CD4-positive, alpha-beta T cell treated with Interleukin-1 beta for 1 hour (primary cell): ENCODE results near the gene DRAP1.
"Not testable (repeated sequence)": the region's sequence is repeated elsewhere in the genome, so short reads cannot be mapped to it uniquely, and the experiment has no call there.

Source experiments
- DNase-seq, 2 donors: peaks; one replicate each; pipeline ENCODE4 v3.0.0-alpha.2; 2020 to 2022

Gene DRAP1

GRCh38 chr11:65934014-65934413, 14.8 kb downstream of the DRAP1 start:
- no peak for DNase-seq

GRCh38 chr11:65937766-65938165, 18.5 kb downstream of the DRAP1 start:
- DNase-seq: no peak

- no peak for DNase-seq
These were observed 22.6 kb downstream of the DRAP1 start for GRCh38 chr11:65941720-65942310.

GRCh38 chr11:65942531-65942930, 23.3 kb downstream of the DRAP1 start:
- no peak for DNase-seq

- no peak for DNase-seq
These were observed 25.0 kb downstream of the DRAP1 start for GRCh38 chr11:65944191-65944590.

GRCh38 chr11:65944767-65945166, 25.5 kb downstream of the DRAP1 start:
- DNase-seq: no peak

GRCh38 chr11:65945430-65945911, 26.2 kb downstream of the DRAP1 start, which contains the start of gene TSGA10IP:
Gene TSGA10IP, plus strand, starts transcription at chr11:65945480. Its CDS starts 196 bp downstream, at chr11:65945676.
- no peak for DNase-seq

- DNase-seq: no peak
These were observed 26.8 kb downstream of the DRAP1 start for GRCh38 chr11:65945941-65946558.

GRCh38 chr11:65946655-65947054, 27.4 kb downstream of the DRAP1 start:
- DNase-seq: no peak

GRCh38 chr11:65947133-65947532, 27.9 kb downstream of the DRAP1 start:
- DNase-seq: no peak

- DNase-seq: no peak
These were observed 28.4 kb downstream of the DRAP1 start for GRCh38 chr11:65947603-65948125.

GRCh38 chr11:65950711-65951110, 31.5 kb downstream of the DRAP1 start:
- DNase-seq: not testable (repeated sequence)

- DNase-seq: not testable (repeated sequence)
These were observed 32.4 kb downstream of the DRAP1 start for GRCh38 chr11:65951641-65952040.

- no peak for DNase-seq
These were observed 32.9 kb downstream of the DRAP1 start for GRCh38 chr11:65952052-65952521.

GRCh38 chr11:65953471-65953870, 34.2 kb downstream of the DRAP1 start:
- DNase-seq: no peak

GRCh38 chr11:65954771-65955170, 35.5 kb downstream of the DRAP1 start:
- no peak for DNase-seq

- no peak for DNase-seq
These were observed 39.1 kb downstream of the DRAP1 start for GRCh38 chr11:65958291-65958690.

- DNase-seq: no peak
These were observed 39.7 kb downstream of the DRAP1 start for GRCh38 chr11:65958774-65959420.

GRCh38 chr11:65960824-65961266, 41.6 kb downstream of the DRAP1 start:
- no peak for DNase-seq

- peak; percentile 97 to 98 for DNase-seq
These were observed 42.3 kb downstream of the DRAP1 start, which contains the start of gene SART1 for GRCh38 chr11:65961267-65962140. Gene SART1, plus strand, starts transcription at chr11:65961734. Its CDS starts 47 bp downstream, at chr11:65961781.

GRCh38 chr11:65962141-65962564, 42.9 kb downstream of the DRAP1 start:
- peak; percentile 59 to 61 for DNase-seq

GRCh38 chr11:65964906-65965305, 45.7 kb downstream of the DRAP1 start:
- no peak for DNase-seq
